H1 (cell line): ENCODE results near the gene GSE1. TPM values are rescaled to one million over a fixed set of nuclear protein-coding genes. Genes with fewer than 3 reads are reported as not detected.

Source experiments
- CTCF ChIA-PET: fragments of 300-600 bp; sonication (Branson Sonifier 250); formaldehyde crosslinking; loops from one replicate; lab custom pipeline; 2021; ENCODE audit not compliant: partially characterized antibody; lab: Charles Lee
- POLR2A ChIA-PET: fragments of 300-600 bp; sonication (Branson Sonifier 250); formaldehyde crosslinking; loops from one replicate; lab custom pipeline; 2021; ENCODE audit warnings: inconsistent platforms; ENCODE audit not compliant: partially characterized antibody; lab: Charles Lee
- DNase-seq, 2 experiments: peaks; one replicate each; pipeline versions ENCODE4 v3.0.0 to v3.0.0-alpha.2; 2010 to 2022; ENCODE audit warnings: low spot score in 2 of 2, low read depth in 1 of 2, mixed read lengths in 1 of 2
- FAIRE-seq: peaks from 2 replicates; lab custom pipeline; 2011; peaks lifted over from hg19 to GRCh38; lab: Jason Lieb, UNC
- H2AFZ ChIP-seq: 2 replicates; pipeline ENCODE4 v1.8.1; 2012; ENCODE audit warnings: low read length, inconsistent platforms
- H2AK5ac ChIP-seq: 2 replicates; pipeline ENCODE4 v1.6.1; 2013; ENCODE audit warnings: low read depth, low read length
- H2BK120ac ChIP-seq: replicated peaks from 2 replicates; pipeline ENCODE3; 2013; ENCODE audit warnings: low read depth, low read length, inconsistent platforms
- H2BK12ac ChIP-seq: 2 replicates; pipeline ENCODE4 v1.6.1; 2013; ENCODE audit warnings: low read depth, low read length
- H2BK15ac ChIP-seq: 2 replicates; pipeline ENCODE4 v1.6.1; 2013; ENCODE audit warnings: low read length
- H2BK20ac ChIP-seq: 2 replicates; pipeline ENCODE4 v1.6.1; 2013; ENCODE audit warnings: low read length
- H2BK5ac ChIP-seq: 2 replicates; pipeline ENCODE4 v1.6.1; 2013; ENCODE audit warnings: low read depth, low read length
- H3K14ac ChIP-seq: 2 replicates; pipeline ENCODE4 v1.6.1; 2013; ENCODE audit warnings: inconsistent platforms; ENCODE audit not compliant: insufficient read length
- H3K18ac ChIP-seq: 2 replicates; pipeline ENCODE4 v1.6.1; 2013; ENCODE audit warnings: low read length; ENCODE audit errors: extremely low read depth
- H3K23ac ChIP-seq: 2 replicates; pipeline ENCODE4 v1.6.1; 2013; ENCODE audit warnings: inconsistent platforms; ENCODE audit not compliant: insufficient read length
- H3K23me2 ChIP-seq: 2 replicates; pipeline ENCODE4 v1.6.1; 2013; ENCODE audit warnings: low read depth, low read length
- H3K27ac ChIP-seq: 2 replicates; pipeline ENCODE4 v1.6.1; 2011; ENCODE audit warnings: low read depth, low read length, inconsistent platforms
- H3K27me3 ChIP-seq, 4 experiments: replicated peaks in 1 of 4; 1 replicate in 1 of 4; 2 replicates in 3 of 4; pipeline versions ENCODE4 v1.6.1 to v1.8.1; 2011 to 2013; ENCODE audit warnings: low read length in 3 of 4, mild to moderate bottlenecking in 3 of 4, inconsistent platforms in 2 of 4, mixed read lengths in 2 of 4, moderate library complexity in 1 of 4; ENCODE audit not compliant: control insufficient read depth in 3 of 4, insufficient read depth in 3 of 4; ENCODE audit errors: extremely low read depth in 1 of 4
- H3K36me3 ChIP-seq, 4 experiments: 2 replicates each; pipeline versions ENCODE4 v1.6.1 to v1.8.1; 2011 to 2013; ENCODE audit warnings: mild to moderate bottlenecking in 4 of 4, low read length in 3 of 4, moderate library complexity in 2 of 4, control low read depth in 1 of 4, inconsistent platforms in 1 of 4; ENCODE audit not compliant: insufficient read depth in 4 of 4, control insufficient read depth in 2 of 4
- H3K4ac ChIP-seq: replicated peaks from 2 replicates; pipeline ENCODE3; 2013; ENCODE audit warnings: low read length, low read depth, mixed read lengths, inconsistent platforms; ENCODE audit not compliant: insufficient read length
- H3K4me1 ChIP-seq, 4 experiments: replicated peaks in 1 of 4; 1 replicate in 1 of 4; 2 replicates in 3 of 4; pipeline versions ENCODE4 v1.6.1 to v1.8.1; 2011 to 2013; ENCODE audit warnings: low read length in 3 of 4, inconsistent platforms in 2 of 4, mixed read lengths in 1 of 4; ENCODE audit not compliant: insufficient read depth in 4 of 4, control insufficient read depth in 3 of 4
- H3K4me2 ChIP-seq, 2 experiments: 2 replicates each; pipeline versions ENCODE4 v1.6.1 to v1.8.1; 2011 to 2013; ENCODE audit warnings: low read depth in 2 of 2, low read length in 2 of 2, control low read depth in 1 of 2, inconsistent platforms in 1 of 2, mild to moderate bottlenecking in 1 of 2; ENCODE audit not compliant: insufficient read depth in 1 of 2
- H3K4me3 ChIP-seq, 4 experiments: fragments of 200-600, 300-600 bp in 1 of 4; sonication (generic), shearing (Covaris generic), sonication (Bioruptor Twin) in 1 of 4; 2 replicates each; pipeline versions ENCODE4 v1.5.1 to v1.8.1; 2011 to 2016; ENCODE audit warnings: low read length in 4 of 4, low read depth in 3 of 4, control low read depth in 2 of 4, inconsistent platforms in 2 of 4, mild to moderate bottlenecking in 2 of 4, mixed read lengths in 1 of 4, moderate library complexity in 1 of 4; ENCODE audit not compliant: insufficient read depth in 2 of 4; ENCODE audit errors: extremely low read depth in 1 of 4
- H3K56ac ChIP-seq: replicated peaks from 2 replicates; pipeline ENCODE3; 2013; ENCODE audit warnings: low read depth, mild to moderate bottlenecking, mixed read lengths, low read length, inconsistent platforms; ENCODE audit not compliant: insufficient read length
- H3K79me1 ChIP-seq: 2 replicates; pipeline ENCODE4 v1.6.1; 2013; ENCODE audit warnings: low read depth, low read length, control low read depth
- H3K79me2 ChIP-seq, 2 experiments: 2 replicates each; pipeline versions ENCODE4 v1.6.1 to v1.8.1; 2012 to 2013; ENCODE audit warnings: low read length in 2 of 2, mild to moderate bottlenecking in 2 of 2, inconsistent platforms in 1 of 2; ENCODE audit not compliant: insufficient read depth in 2 of 2, control insufficient read depth in 1 of 2
- H3K9ac ChIP-seq, 4 experiments: replicated peaks in 1 of 4; 1 replicate in 1 of 4; 2 replicates in 3 of 4; pipeline versions ENCODE4 v1.6.1 to v1.8.1; 2011 to 2013; ENCODE audit warnings: low read depth in 3 of 4, low read length in 3 of 4, control low read depth in 2 of 4, mild to moderate bottlenecking in 2 of 4, moderate library complexity in 2 of 4, inconsistent platforms in 1 of 4; ENCODE audit errors: extremely low read depth in 1 of 4
- H3K9me3 ChIP-seq, 2 experiments: 2 replicates each; pipeline versions ENCODE4 v1.6.1 to v1.8.1; 2012 to 2013; ENCODE audit warnings: mild to moderate bottlenecking in 2 of 2, moderate library complexity in 2 of 2, control low read depth in 1 of 2, inconsistent platforms in 1 of 2, low read depth in 1 of 2, low read length in 1 of 2, mixed read lengths in 1 of 2; ENCODE audit not compliant: insufficient read depth in 2 of 2
- H4K20me1 ChIP-seq, 2 experiments: replicated peaks in 1 of 2; 2 replicates each; pipeline versions ENCODE3 to v1.8.1; 2011 to 2013; ENCODE audit warnings: inconsistent platforms in 2 of 2, low read length in 2 of 2, mild to moderate bottlenecking in 1 of 2; ENCODE audit not compliant: insufficient read depth in 2 of 2, control insufficient read depth in 1 of 2
- H4K5ac ChIP-seq: 2 replicates; pipeline ENCODE4 v1.6.1; 2013; ENCODE audit warnings: low read length, low read depth, mixed read lengths, inconsistent platforms; ENCODE audit not compliant: insufficient read length
- H4K8ac ChIP-seq: 2 replicates; pipeline ENCODE4 v1.8.0; 2013; ENCODE audit warnings: mild to moderate bottlenecking, moderate library complexity, low read length, inconsistent platforms; ENCODE audit not compliant: insufficient read depth; ENCODE audit errors: extremely low read depth
- H4K91ac ChIP-seq: replicated peaks from 2 replicates; pipeline ENCODE3; 2013; ENCODE audit warnings: low read length, mixed read lengths, inconsistent platforms; ENCODE audit not compliant: insufficient read length
- CBX5 ChIP-seq: fragments of 300-800, 300-1000 bp; sonication (generic); IDR thresholded peaks from 2 replicates; pipeline ENCODE4 v1.7.1; 2016; ENCODE audit warnings: antibody characterized with exemption, low read length, low read depth
- CREB1 ChIP-seq: IDR thresholded peaks from 2 replicates; pipeline ENCODE4 v1.6.1; 2012; ENCODE audit warnings: inconsistent platforms
- EP300 ChIP-seq, 2 experiments: IDR thresholded peaks; 1 replicate in 1 of 2; 2 replicates in 1 of 2; pipeline ENCODE4 v1.6.1; 2011 to 2012; ENCODE audit warnings: low read depth in 2 of 2, low read length in 2 of 2, mild to moderate bottlenecking in 2 of 2, borderline replicate concordance in 1 of 2, inconsistent platforms in 1 of 2, moderate library complexity in 1 of 2
- FOSL1 ChIP-seq: IDR thresholded peaks from 2 replicates; pipeline ENCODE4 v1.6.1; 2011; ENCODE audit warnings: mild to moderate bottlenecking, low read depth, low read length, moderate library complexity; ENCODE audit not compliant: insufficient read depth
- GABPA ChIP-seq: IDR thresholded peaks from 2 replicates; pipeline ENCODE4 v1.6.1; 2011; ENCODE audit warnings: mild to moderate bottlenecking, low read length, moderate library complexity, borderline replicate concordance; ENCODE audit not compliant: insufficient read depth
- TAF1 ChIP-seq: IDR thresholded peaks from 2 replicates; pipeline ENCODE4 v1.6.1; 2011; ENCODE audit warnings: mild to moderate bottlenecking, low read depth, low read length
- TCF12 ChIP-seq: IDR thresholded peaks from 2 replicates; pipeline ENCODE4 v1.6.1; 2011; ENCODE audit warnings: low read depth, mild to moderate bottlenecking, low read length
- WGBS, 2 experiments: shearing (Covaris generic) in 1 of 2; methylation state at CpG; one replicate each; pipeline versions ENCODE4 v1.1.6 to v1.1.7; 2013 to 2015; ENCODE audit warnings: low lambda C conversion rate in 2 of 2, mixed read lengths in 2 of 2, inconsistent platforms in 1 of 2, low coverage in 1 of 2, missing lambda C conversion rate in 1 of 2; ENCODE audit not compliant: insufficient replicate concordance in 2 of 2, insufficient coverage in 1 of 2, insufficient read length in 1 of 2; ENCODE audit errors: extremely low coverage in 1 of 2, missing lambda C conversion rate in 1 of 2; 5-methylcytosine and 5-hydroxymethylcytosine counted together
- polyA plus RNA-seq, 7 experiments: library from polyadenylated mRNA; depleted of rRNA in 3 of 7; stranded (reverse) in 5 of 7; unstranded in 2 of 7; fragments of >200 nt in 5 of 7; fragments of 200-250 nt in 2 of 7; gene quantifications; 1 replicate in 5 of 7; 2 replicates in 1 of 7; 4 replicates in 1 of 7; pipeline versions ENCODE4 v1.2.1 to v1.2.3, GENCODE V29; 2011 to 2013; ENCODE audit warnings: missing spikeins in 2 of 7, mixed read lengths in 2 of 7
- total RNA-seq: library from RNA; stranded (reverse); fragmentation: NEBNext Ultra II Directional; extraction: Animal tissue kit (Norgen Biotek cat#: 25700); gene quantifications from 2 replicates; pipeline ENCODE4 v1.2.1, GENCODE V29; 2021

GSE1 gene
- total and polyA plus RNA-seq, 2 of the 8 experiments (the other 6 are each of a cell fraction or from before 2014, with no cell fraction given) = 26.0 to 65.6 TPM

- Histone ChIP-seq H2AK5ac (peak overlapping the region; percentile 99; the same call in 1 of the 2 replicates), H3K4me3 (no peak overlapping the region), H3K79me1 (peaks cover 20% of the 10 kb centered on the region), H4K5ac (peak overlapping the region; percentile 1), H3K27me3 (peaks cover 0 to 3% (median 0%) of the 10 kb centered on the region in 4 experiments; a peak in 2 of 7 replicates), H3K4me1 (peaks cover 24 to 65% (median 41%) of the 10 kb centered on the region in 4 experiments), H2BK12ac (peak overlapping the region; percentile 98), H4K20me1 (peaks cover 5 to 10% of the 10 kb centered on the region in 2 experiments), H3K23ac (no peak overlapping the region), H3K9me3 (no peaks in the 10 kb centered on the region), H2AFZ (no peak overlapping the region), H4K8ac (no peak overlapping the region), H3K9ac (no peak overlapping the region), H3K18ac (peak overlapping the region; percentile 91; the same call in 1 of the 2 replicates), H3K36me3 (peaks cover 0 to 2% (median 0%) of the 10 kb centered on the region in 4 experiments; a peak in 2 of 8 replicates), H2BK15ac (0 out of 2 replicates have a peak overlapping the region, but pooled peaks have one; percentile 61), H3K27ac (no peak overlapping the region; the same call in 1 of the 2 replicates), H4K91ac (peak overlapping the region; percentile 90), H3K4me2 (peak overlapping the region; percentile 16 to 24; a peak in 2 of 4 replicates), H2BK20ac (peak overlapping the region; percentile 99), H3K4ac (peak overlapping the region; percentile 82), H3K23me2 (peaks cover 7% of the 10 kb centered on the region; the same call in 1 of the 2 replicates), H3K79me2 (peaks cover 0 to 67% of the 10 kb centered on the region in 2 experiments; a peak in 3 of 4 replicates), H3K56ac (peak overlapping the region; percentile 36), H3K14ac (no peak overlapping the region), H2BK120ac (peak overlapping the region; percentile 14), H2BK5ac (peak overlapping the region; percentile 96)
- DNase-seq (no peak), FAIRE-seq (no peak)
- TF ChIP-seq CBX5 (no peak), TCF12 (0 out of 2 replicates have a peak, but pooled peaks have one; percentile 40), EP300 (IDR thresholded peaks at IDR 0.05; ENCODE audit: borderline replicate concordance in 1 of 2, low read depth in 2 of 2, low read length in 2 of 2) (0 out of 3 replicates have a peak, but pooled peaks of 1 of the 2 experiments have one; percentile 22), TAF1 (0 out of 2 replicates have a peak, but pooled peaks have one; percentile 26), GABPA (peak; percentile 29; the same call in 1 of the 2 replicates), CREB1 (0 out of 2 replicates have a peak, but pooled peaks have one; percentile 23), FOSL1 (no peak)
- WGBS, 2 experiments = 45% methylated on average over 20 of the region's 20 CpGs; no CpG with 5 or more reads in 1 of the 2 experiments
- ChIA-PET POLR2A (interaction anchor here (0.9 to 2.6 kb wide), 2 partner anchors 8 to 12 kb away, joined by 4 to 9 read pairs; no protein-coding TSS in a partner anchor), CTCF (interaction anchor here (1.0 to 9.4 kb wide), 9 partner anchors 10 to 174 kb away, joined by 3 to 173 read pairs (median 18); no protein-coding TSS in a partner anchor)
Observed at GRCh38 chr16:85569615-85570212, 43.4 kb upstream of the GSE1 start.
